Neural progenitor cell (in vitro differentiated cells): ENCODE data around the gene CHADL. TPM values are rescaled to one million over a fixed set of nuclear protein-coding genes. Genes with fewer than 3 reads are reported as not detected.
"Not testable (repeated sequence)": the region's sequence is repeated elsewhere in the genome, so short reads cannot be mapped to it uniquely, and the experiment has no call there.

ENCODE experiments used
- DNase-seq: peaks from one replicate; pipeline ENCODE4 v3.0.0-alpha.2; 2016; ENCODE audit warnings: low spot score
- H2AFZ ChIP-seq: fragments of 200-600 bp; sonication (generic); replicated peaks from 2 replicates; pipeline ENCODE4 v1.6.1; 2016; ENCODE audit warnings: antibody characterized with exemption
- H3F3A ChIP-seq: fragments of 200-600 bp; sonication (generic); 2 replicates; pipeline ENCODE4 v1.6.1; 2016; ENCODE audit warnings: antibody characterized with exemption, low read depth
- H3K27ac ChIP-seq: fragments of 200-600 bp; sonication (generic); 2 replicates; pipeline ENCODE4 v1.5.1; 2016; ENCODE audit warnings: mild to moderate bottlenecking
- H3K27me3 ChIP-seq: fragments of 200-600 bp; sonication (generic); 2 replicates; pipeline ENCODE4 v1.6.1; 2016; ENCODE audit warnings: mild to moderate bottlenecking, moderate library complexity
- H3K36me3 ChIP-seq: fragments of 200-600 bp; sonication (generic); 2 replicates; pipeline ENCODE4 v1.5.1; 2016
- H3K4me1 ChIP-seq: fragments of 200-600 bp; sonication (generic); 2 replicates; pipeline ENCODE4 v1.6.1; 2016; ENCODE audit warnings: mixed run types
- H3K4me2 ChIP-seq: fragments of 200-600 bp; sonication (generic); 2 replicates; pipeline ENCODE4 v1.6.1; 2016
- H3K4me3 ChIP-seq: fragments of 200-600 bp; sonication (generic); 2 replicates; pipeline ENCODE4 v1.5.1; 2016
- H3K79me2 ChIP-seq: fragments of 200-600 bp; sonication (generic); 2 replicates; pipeline ENCODE4 v1.6.1; 2016; ENCODE audit warnings: low read depth
- H3K9ac ChIP-seq: fragments of 200-600 bp; sonication (generic); 2 replicates; pipeline ENCODE4 v1.6.1; 2016
- H3K9me3 ChIP-seq: fragments of 200-600 bp; sonication (generic); 2 replicates; pipeline ENCODE4 v1.5.1; 2016; ENCODE audit warnings: low read depth
- H4K20me1 ChIP-seq: fragments of 200-600 bp; sonication (generic); 2 replicates; pipeline ENCODE4 v1.6.1; 2016; ENCODE audit warnings: low read depth
- H3K27ac Mint-ChIP-seq: 3 replicates; pipeline ENCODE4 v1.8.0; 2021; ENCODE audit warnings: mixed read lengths
- H3K27me3 Mint-ChIP-seq: 2 replicates; pipeline ENCODE4 v1.8.0; 2022; ENCODE audit warnings: low read depth, mild to moderate bottlenecking, inconsistent platforms, moderate library complexity, mixed read lengths; ENCODE audit not compliant: insufficient read depth
- H3K36me3 Mint-ChIP-seq: 3 replicates; pipeline ENCODE4 v1.8.0; 2021; ENCODE audit warnings: mixed read lengths
- H3K4me1 Mint-ChIP-seq: 3 replicates; pipeline ENCODE4 v1.8.0; 2021; ENCODE audit warnings: mixed read lengths
- H3K4me3 Mint-ChIP-seq: 3 replicates; pipeline ENCODE4 v1.8.0; 2021; ENCODE audit warnings: mild to moderate bottlenecking, moderate library complexity, mixed read lengths
- H3K9me3 Mint-ChIP-seq: 3 replicates; pipeline ENCODE4 v1.8.0; 2020; ENCODE audit warnings: mixed read lengths
- EZH2 ChIP-seq: fragments of 200-600 bp; sonication (generic); IDR thresholded peaks from 2 replicates; pipeline ENCODE4 v1.6.1; 2017; ENCODE audit warnings: antibody characterized with exemption, mild to moderate bottlenecking, moderate library complexity
- EZH2phosphoT487 ChIP-seq: fragments of 200-600 bp; sonication (generic); IDR thresholded peaks from 2 replicates; pipeline ENCODE4 v1.6.1; 2017; ENCODE audit warnings: antibody characterized with exemption
- microRNA-seq: library from miRNA; unstranded; fragments of <30 nt; microRNA quantifications from one replicate; pipeline ENCODE4, GENCODE V29; 2016
- small RNA-seq: library from RNA; depleted of rRNA; stranded (forward); fragments of <200 nt; gene quantifications from one replicate; pipeline ENCODE3, GENCODE V24; 2015
- total RNA-seq: library from RNA; depleted of rRNA; stranded (reverse); fragments of >200 nt; gene quantifications from 2 replicates; pipeline ENCODE4 v1.2.3, GENCODE V29; 2015; ENCODE audit warnings: low replicate concordance
- TF ChIP-seq, protein P1 (sequence below): fragments of 200-600 bp; sonication (generic); IDR thresholded peaks from 2 replicates; pipeline ENCODE4 v1.5.1; 2017; ENCODE audit warnings: antibody characterized with exemption, mild to moderate bottlenecking

Gene CHADL
- total RNA-seq, 1 donor from 2014 or later, result not detected

DNA sequence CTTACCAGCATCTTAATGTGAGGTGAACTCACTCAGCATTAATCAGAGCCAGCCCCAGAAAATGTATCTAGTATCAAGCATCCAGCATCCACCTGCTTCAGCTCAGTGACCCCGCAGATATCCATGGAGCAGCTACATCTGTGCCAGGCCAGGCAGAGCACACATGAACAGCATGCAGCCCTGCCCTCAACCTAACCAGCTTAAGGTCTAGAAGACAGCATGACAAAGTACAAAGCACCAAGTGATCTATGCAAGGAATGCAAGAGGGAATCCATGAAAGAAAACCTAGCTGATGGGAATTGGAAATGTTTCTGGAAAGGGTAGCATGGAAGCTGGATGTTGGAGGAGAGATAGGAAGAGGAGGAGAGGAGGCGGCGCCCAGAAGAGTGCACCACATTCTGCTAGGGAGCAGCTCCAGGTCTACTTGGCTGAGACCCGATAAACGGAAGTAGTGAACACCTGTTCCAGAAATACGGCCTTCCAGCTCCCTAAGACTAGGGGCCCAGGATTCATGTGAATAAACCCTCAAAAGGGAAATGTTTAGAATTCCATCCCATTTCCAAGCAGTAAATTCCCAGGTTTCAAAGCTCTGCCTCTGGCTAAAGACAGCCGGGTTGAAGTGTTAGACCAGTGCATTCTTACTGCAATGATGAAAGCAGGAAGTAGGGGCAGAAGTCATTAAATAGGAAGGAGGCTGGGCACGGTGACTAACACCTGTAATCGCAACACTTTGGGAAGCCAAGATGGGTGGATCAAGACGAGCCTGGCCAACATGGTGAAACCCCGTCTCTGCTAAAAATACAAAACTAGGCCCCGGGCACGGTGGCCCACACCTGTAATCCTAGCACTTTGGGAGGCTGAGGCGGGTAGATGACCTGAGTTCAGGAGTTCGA, 59.1 kb downstream of the CHADL start:
- DNase-seq, result no peak
- no peaks in the 10 kb centered on the region for H3K9me3 Mint-ChIP-seq
- no peaks in the 10 kb centered on the region for H3K4me1 ChIP-seq
- H3K27ac ChIP-seq, result peak overlapping the region; percentile 21
- no peak overlapping the region for H3K4me2 ChIP-seq
- H3K27ac Mint-ChIP-seq, result no peak overlapping the region
- no peaks in the 10 kb centered on the region for H3K4me1 Mint-ChIP-seq
- peaks cover 32% of the 10 kb centered on the region for H3F3A ChIP-seq
- H3K9ac ChIP-seq, result no peak overlapping the region
- no peak overlapping the region for H3K4me3 Mint-ChIP-seq
- H3K79me2 ChIP-seq, result no peaks in the 10 kb centered on the region
- TF ChIP-seq, protein P1, sequence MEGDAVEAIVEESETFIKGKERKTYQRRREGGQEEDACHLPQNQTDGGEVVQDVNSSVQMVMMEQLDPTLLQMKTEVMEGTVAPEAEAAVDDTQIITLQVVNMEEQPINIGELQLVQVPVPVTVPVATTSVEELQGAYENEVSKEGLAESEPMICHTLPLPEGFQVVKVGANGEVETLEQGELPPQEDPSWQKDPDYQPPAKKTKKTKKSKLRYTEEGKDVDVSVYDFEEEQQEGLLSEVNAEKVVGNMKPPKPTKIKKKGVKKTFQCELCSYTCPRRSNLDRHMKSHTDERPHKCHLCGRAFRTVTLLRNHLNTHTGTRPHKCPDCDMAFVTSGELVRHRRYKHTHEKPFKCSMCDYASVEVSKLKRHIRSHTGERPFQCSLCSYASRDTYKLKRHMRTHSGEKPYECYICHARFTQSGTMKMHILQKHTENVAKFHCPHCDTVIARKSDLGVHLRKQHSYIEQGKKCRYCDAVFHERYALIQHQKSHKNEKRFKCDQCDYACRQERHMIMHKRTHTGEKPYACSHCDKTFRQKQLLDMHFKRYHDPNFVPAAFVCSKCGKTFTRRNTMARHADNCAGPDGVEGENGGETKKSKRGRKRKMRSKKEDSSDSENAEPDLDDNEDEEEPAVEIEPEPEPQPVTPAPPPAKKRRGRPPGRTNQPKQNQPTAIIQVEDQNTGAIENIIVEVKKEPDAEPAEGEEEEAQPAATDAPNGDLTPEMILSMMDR, result no peak
- TF ChIP-seq EZH2 (no peak), EZH2phosphoT487 (no peak)
- no peaks in the 10 kb centered on the region for H3K27me3 ChIP-seq
- no peak overlapping the region for H2AFZ ChIP-seq
- H3K4me3 ChIP-seq, result no peak overlapping the region
- no peaks in the 10 kb centered on the region for H3K9me3 ChIP-seq
- peaks cover 10% of the 10 kb centered on the region for H3K36me3 ChIP-seq
- H3K36me3 Mint-ChIP-seq, result peaks cover 23% of the 10 kb centered on the region
- peaks cover 4% of the 10 kb centered on the region for H3K27me3 Mint-ChIP-seq
- H4K20me1 ChIP-seq, result peaks cover 6% of the 10 kb centered on the region

DNA sequence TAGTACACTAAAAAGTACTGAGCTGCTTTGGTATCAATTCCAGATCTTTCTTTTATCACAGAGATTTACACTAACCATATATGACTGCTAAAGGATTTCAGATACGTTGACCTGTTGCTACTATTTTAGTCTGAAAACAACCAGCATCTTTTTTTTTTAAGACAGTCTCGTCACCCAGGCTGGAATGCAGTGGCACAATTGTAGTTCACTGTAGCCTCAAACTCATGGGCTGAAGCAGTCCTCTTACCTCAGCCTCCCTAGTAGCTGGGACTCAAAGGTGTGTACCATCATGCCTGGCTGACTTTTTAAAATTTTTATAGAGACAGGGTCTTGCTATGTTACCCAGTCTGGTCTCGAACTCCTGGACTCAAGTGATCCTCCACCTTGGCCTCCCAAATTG, 59.8 kb downstream of the CHADL start:
- Mint-ChIP-seq H3K36me3 (peaks cover 28% of the 10 kb centered on the region), H3K9me3 (no peaks in the 10 kb centered on the region), H3K27ac (no peak overlapping the region), H3K4me3 (no peak overlapping the region), H3K4me1 (no peaks in the 10 kb centered on the region), H3K27me3 (peaks cover 4% of the 10 kb centered on the region)
- H3K27ac ChIP-seq, result peak overlapping the region; percentile 21
- H3K27me3 ChIP-seq, result no peaks in the 10 kb centered on the region
- H3K4me1 ChIP-seq, result no peaks in the 10 kb centered on the region
- no peak for DNase-seq
- no peak overlapping the region for H3K4me2 ChIP-seq
- no peaks in the 10 kb centered on the region for H3K79me2 ChIP-seq
- no peaks in the 10 kb centered on the region for H3K9me3 ChIP-seq
- no peak overlapping the region for H3K9ac ChIP-seq
- TF ChIP-seq EZH2, result no peak
- TF ChIP-seq, protein P1, result no peak
- TF ChIP-seq EZH2phosphoT487, result no peak
- H3K4me3 ChIP-seq, result no peak overlapping the region
- H2AFZ ChIP-seq, result no peak overlapping the region
- peaks cover 10% of the 10 kb centered on the region for H3K36me3 ChIP-seq
- peaks cover 32% of the 10 kb centered on the region for H3F3A ChIP-seq
- H4K20me1 ChIP-seq, result peaks cover 6% of the 10 kb centered on the region

DNA sequence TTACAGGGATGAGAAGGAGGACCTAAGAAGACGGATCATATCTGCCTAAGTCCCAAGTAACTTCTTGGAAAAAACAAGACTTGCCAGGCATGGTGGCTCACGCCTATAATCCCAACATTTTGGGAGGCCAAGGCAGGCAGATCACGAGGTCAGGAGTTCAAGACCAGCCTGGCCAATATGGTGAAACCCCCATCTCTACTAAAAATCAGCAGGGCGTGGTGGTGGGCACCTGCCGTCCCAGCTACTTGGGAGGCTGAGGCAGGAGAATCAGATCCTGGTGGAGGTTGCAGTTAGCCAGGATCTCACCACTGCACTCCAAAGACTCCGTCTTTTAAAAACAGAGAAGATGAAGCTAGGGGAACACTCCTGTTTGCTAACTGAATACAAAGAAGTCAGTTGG, 60.4 kb downstream of the CHADL start:
- H3K27me3 Mint-ChIP-seq, H3K27me3 ChIP-seq, H3K27ac Mint-ChIP-seq, H3K9me3 ChIP-seq, H3K4me3 Mint-ChIP-seq, H3K9ac ChIP-seq, H3K9me3 Mint-ChIP-seq, DNase-seq, H4K20me1 ChIP-seq, H3K4me2 ChIP-seq, H3K4me1 ChIP-seq, H3K4me1 Mint-ChIP-seq, H2AFZ ChIP-seq, H3K79me2 ChIP-seq, H3K4me3 ChIP-seq: not testable (repeated sequence)
- H3K36me3 Mint-ChIP-seq, result peaks cover 28% of the 10 kb centered on the region
- Histone ChIP-seq H3K27ac (peak overlapping the region; percentile 21), H3K36me3 (peaks cover 11% of the 10 kb centered on the region), H3F3A (peaks cover 34% of the 10 kb centered on the region)

Small RNAs within 50 kb of the gene (microRNA-seq; reads per million reads assigned to microRNA genes)
- not detected for gene MIR6889

Small RNAs within 50 kb of the gene (small RNA-seq; reads per million reads assigned to genes)
- not detected for gene MIR6889

Other genes starting within 250 kb of the CHADL start
- gene EP300, start 148.3 kb downstream of the CHADL start, total RNA-seq, result 57.9 and 66.6 TPM in 2 replicates
- 14.4 and 24.4 TPM in 2 replicates for gene L3MBTL2, start 35.6 kb downstream of the CHADL start, total RNA-seq
- gene RANGAP1, start 45.3 kb upstream of the CHADL start, total RNA-seq, result 53.4 and 114 TPM in 2 replicates
- 25.8 and 56.3 TPM in 2 replicates for gene ZC3H7B, start 60.6 kb upstream of the CHADL start, total RNA-seq
- 11.0 and 17.2 TPM in 2 replicates for gene TEF, start 141.0 kb upstream of the CHADL start, total RNA-seq
- 23.4 and 37.7 TPM in 2 replicates for gene TOB2, start 205.9 kb upstream of the CHADL start, total RNA-seq
- 106 and 114 TPM in 2 replicates for gene PHF5A, start 227.8 kb upstream of the CHADL start, total RNA-seq
- gene ACO2, start 228.2 kb upstream of the CHADL start, total RNA-seq, result 36.6 and 61.8 TPM in 2 replicates